SK-N-SH (cell line): ENCODE data around the gene CCDC13. TPM values are rescaled to one million over a fixed set of nuclear protein-coding genes. Genes with fewer than 3 reads are reported as not detected.

Source experiments
- CTCF ChIA-PET: fragments of 300-600, 350-600 bp; formaldehyde crosslinking; extraction: SDS; loops from one replicate; lab custom pipeline; 2021; lab: Yijun Ruan, JAX
- POLR2A ChIA-PET: fragments of 350-600 bp; sonication (Branson Sonifier 250); formaldehyde crosslinking; extraction: SDS; loops from one replicate; lab custom pipeline; 2020; ENCODE audit warnings: antibody characterized with exemption, inconsistent platforms; lab: Yijun Ruan, JAX
- DNase-seq: peaks from one replicate; pipeline ENCODE4 v3.0.0; 2012
- H2AFZ ChIP-seq: fragments of 200-600 bp; sonication (generic); 2 replicates; pipeline ENCODE4 v1.8.1; 2016; ENCODE audit warnings: antibody characterized with exemption, mild to moderate bottlenecking, low read depth
- H3F3A ChIP-seq: fragments of 200-600 bp; sonication (generic); replicated peaks from 2 replicates; pipeline ENCODE3; 2016; ENCODE audit warnings: antibody characterized with exemption, mild to moderate bottlenecking; ENCODE audit not compliant: insufficient read depth
- H3K27ac ChIP-seq, 2 experiments: fragments of 200-500 bp in 1 of 2; fragments of 200-600 bp in 1 of 2; sonication (Bioruptor generic) in 1 of 2; sonication (generic), shearing (Covaris generic) in 1 of 2; 2 replicates each; pipeline versions ENCODE4 v1.5.1 to v1.6.1; 2014 to 2016; ENCODE audit warnings: low read depth in 2 of 2, inconsistent platforms in 1 of 2, low read length in 1 of 2, mild to moderate bottlenecking in 1 of 2, mixed read lengths in 1 of 2
- H3K27me3 ChIP-seq: fragments of 200-600 bp; sonication (generic), shearing (Covaris generic); 2 replicates; pipeline ENCODE4 v1.6.1; 2016; ENCODE audit warnings: mixed run types; ENCODE audit not compliant: insufficient read depth
- H3K36me3 ChIP-seq, 2 experiments: fragments of 200-500 bp in 1 of 2; fragments of 200-600 bp in 1 of 2; sonication (Bioruptor generic) in 1 of 2; sonication (generic) in 1 of 2; replicated peaks in 1 of 2; 2 replicates each; pipeline versions ENCODE3 to v1.5.1; 2014 to 2016; ENCODE audit warnings: low read length in 1 of 2, mild to moderate bottlenecking in 1 of 2; ENCODE audit not compliant: insufficient read depth in 2 of 2, control insufficient read depth in 1 of 2
- H3K4me1 ChIP-seq, 2 experiments: fragments of 200-500 bp in 1 of 2; fragments of 200-600 bp in 1 of 2; sonication (Bioruptor generic) in 1 of 2; sonication (generic), shearing (Covaris generic) in 1 of 2; 2 replicates each; pipeline versions ENCODE4 v1.5.1 to v1.6.1; 2014 to 2016; ENCODE audit warnings: low read depth in 1 of 2, low read length in 1 of 2, mixed run types in 1 of 2; ENCODE audit not compliant: insufficient read depth in 2 of 2, control insufficient read depth in 1 of 2
- H3K4me2 ChIP-seq: fragments of 200-600 bp; sonication (generic), shearing (Covaris generic); 2 replicates; pipeline ENCODE4 v1.6.1; 2017; ENCODE audit warnings: mixed run types
- H3K4me3 ChIP-seq, 2 experiments: fragments of 200-500 bp in 1 of 2; fragments of 200-600 bp in 1 of 2; sonication (Bioruptor generic) in 1 of 2; sonication (generic), shearing (Covaris generic) in 1 of 2; 2 replicates each; pipeline versions ENCODE4 v1.5.1 to v1.8.1; 2014 to 2016; ENCODE audit warnings: low read depth in 2 of 2, inconsistent platforms in 1 of 2, low read length in 1 of 2, mild to moderate bottlenecking in 1 of 2, mixed read lengths in 1 of 2, moderate library complexity in 1 of 2
- H3K79me2 ChIP-seq: fragments of 200-600 bp; sonication (generic); 2 replicates; pipeline ENCODE4 v1.8.1; 2017; ENCODE audit warnings: mild to moderate bottlenecking; ENCODE audit not compliant: insufficient read depth
- H3K9ac ChIP-seq: fragments of 200-600 bp; sonication (generic); 2 replicates; pipeline ENCODE4 v1.6.1; 2017; ENCODE audit warnings: mixed run types
- H3K9me2 ChIP-seq: fragments of 200-600 bp; sonication (generic); 2 replicates; pipeline ENCODE4 v1.6.1; 2017; ENCODE audit warnings: mixed run types
- H3K9me3 ChIP-seq: fragments of 200-600 bp; sonication (generic); 2 replicates; pipeline ENCODE4 v1.6.1; 2017; ENCODE audit warnings: mixed run types, mild to moderate bottlenecking, moderate library complexity
- H4K20me1 ChIP-seq: fragments of 200-600 bp; sonication (generic); 2 replicates; pipeline ENCODE4 v1.6.1; 2017; ENCODE audit warnings: mild to moderate bottlenecking, mixed run types; ENCODE audit not compliant: insufficient read depth
- CTCF ChIP-seq: fragments of 200-600 bp; sonication (generic); IDR thresholded peaks from 2 replicates; pipeline ENCODE4 v1.6.1; 2017; ENCODE audit warnings: antibody characterized with exemption, mild to moderate bottlenecking, moderate library complexity
- EP300 ChIP-seq, 2 experiments: IDR thresholded peaks; 2 replicates each; pipeline versions ENCODE4 v1.4.0 to v1.6.1; 2012; ENCODE audit warnings: borderline replicate concordance in 1 of 2, low read depth in 1 of 2, low read length in 1 of 2
- EZH2phosphoT487 ChIP-seq: fragments of 200-600 bp; sonication (generic); IDR thresholded peaks from 2 replicates; pipeline ENCODE4 v1.6.1; 2017; ENCODE audit warnings: low read depth, mixed run types, mild to moderate bottlenecking, antibody characterized with exemption, moderate library complexity, borderline replicate concordance
- IRF3 ChIP-seq: fragments of 150-350 bp; IDR thresholded peaks from 2 replicates; pipeline ENCODE4 v1.6.1; 2016; ENCODE audit warnings: mild to moderate bottlenecking, low read depth, low read length
- RAD21 ChIP-seq: IDR thresholded peaks from 2 replicates; pipeline ENCODE4 v1.6.1; 2012; ENCODE audit warnings: mild to moderate bottlenecking, low read length
- RXRA ChIP-seq: IDR thresholded peaks from 2 replicates; pipeline ENCODE4 v1.4.0; 2012; ENCODE audit warnings: low read depth, mild to moderate bottlenecking, borderline replicate concordance
- USF1 ChIP-seq: IDR thresholded peaks from 2 replicates; pipeline ENCODE4 v1.4.0; 2012; ENCODE audit warnings: low read depth, borderline replicate concordance
- ZBTB33 ChIP-seq: IDR thresholded peaks from 2 replicates; pipeline ENCODE4 v1.4.0; 2012; ENCODE audit warnings: low read depth, borderline replicate concordance
- WGBS: methylation state at CpG from one replicate; pipeline ENCODE4 v1.1.6; 2017; ENCODE audit warnings: low lambda C conversion rate; 5-methylcytosine and 5-hydroxymethylcytosine counted together
- polyA plus RNA-seq, 3 experiments: library from polyadenylated mRNA; depleted of rRNA; stranded (reverse); fragments of >200 nt; gene quantifications; 2 replicates each; pipeline ENCODE4 v1.2.3, GENCODE V29; 2012

The CCDC13 gene
- polyA plus RNA-seq, 1 of the 3 experiments (the other 2 are of a cell fraction), result 0.66 TPM

GRCh38 chr3:42786631-42787030 is 13.6 kb upstream of the CCDC13 start:
- Histone ChIP-seq H3K9me2 (no peaks in the 10 kb centered on the region), H3K9me3 (no peaks in the 10 kb centered on the region), H3F3A (peaks cover 3% of the 10 kb centered on the region), H3K4me3 (no peak overlapping the region), H2AFZ (no peak overlapping the region), H3K4me1 (no peaks in the 10 kb centered on the region), H3K27me3 (no peaks in the 10 kb centered on the region), H3K9ac (no peak overlapping the region), H3K4me2 (no peak overlapping the region), H4K20me1 (0 out of 2 replicates have a peak, but pooled peaks cover 9% of the 10 kb centered on the region), H3K79me2 (peaks cover 34% of the 10 kb centered on the region), H3K36me3 (peaks cover 40 to 69% of the 10 kb centered on the region in 2 experiments), H3K27ac (no peak overlapping the region)
- POLR2A ChIA-PET, result no interaction called here
- DNase-seq, result no peak
- WGBS, result 100% methylated on average over 2 of the region's 2 CpGs
- TF ChIP-seq USF1 (no peak), EZH2phosphoT487 (no peak), IRF3 (no peak), ZBTB33 (no peak), CTCF (no peak), RAD21 (no peak)
- CTCF ChIA-PET, result interaction anchor here (1.5 kb wide), 1 partner anchor 95 kb away, joined by 3 read pairs; no protein-coding TSS in a partner anchor

- WGBS, result 95% methylated on average over 1 of the region's 1 CpG
- no peaks in the 10 kb centered on the region for H3K27me3 ChIP-seq
- no peak for TF ChIP-seq CTCF
- no peak for TF ChIP-seq RXRA
- TF ChIP-seq EP300 (IDR thresholded peaks at IDR 0.05; ENCODE audit: borderline replicate concordance in 1 of 2, low read depth in 1 of 2, low read length in 1 of 2), result no peak
Observed at GRCh38 chr3:42786212-42786611, 13.2 kb upstream of the CCDC13 start.

More at GRCh38 chr3:42786212-42786611, 13.2 kb upstream of the CCDC13 start:
- Histone ChIP-seq H3K79me2 (peaks cover 34% of the 10 kb centered on the region), H3K9me3 (no peaks in the 10 kb centered on the region), H3K4me3 (no peak overlapping the region), H3K4me2 (no peak overlapping the region), H3K36me3 (peaks cover 36 to 65% of the 10 kb centered on the region in 2 experiments), H3K27ac (no peak overlapping the region), H2AFZ (no peak overlapping the region), H4K20me1 (0 out of 2 replicates have a peak, but pooled peaks cover 9% of the 10 kb centered on the region), H3F3A (peaks cover 3% of the 10 kb centered on the region), H3K9me2 (no peaks in the 10 kb centered on the region), H3K9ac (no peak overlapping the region), H3K4me1 (no peaks in the 10 kb centered on the region)
- POLR2A ChIA-PET, result no interaction called here
- CTCF ChIA-PET, result interaction anchor here (1.1 to 3.5 kb wide), 3 partner anchors 33 to 54 kb away, joined by 6 to 10 read pairs (median 7); no protein-coding TSS in a partner anchor
- DNase-seq, result no peak
